Measurements from ENCODE around the gene KIAA1549.
"Not testable (repeated sequence)": the region's sequence is repeated elsewhere in the genome, so short reads cannot be mapped to it uniquely, and the experiment has no call there.

Gene KIAA1549

GRCh38 chr7:138941545-138941944 is 39.6 kb downstream of the KIAA1549 start:
- no peak for DNase-seq

GRCh38 chr7:138940602-138941001 is 40.6 kb downstream of the KIAA1549 start:
- DNase-seq: not testable (repeated sequence)

- DNase-seq: no peak
Observed at GRCh38 chr7:138937484-138937883, 43.7 kb downstream of the KIAA1549 start.

GRCh38 chr7:138935465-138936011 is 45.7 kb downstream of the KIAA1549 start:
- no peak for DNase-seq

GRCh38 chr7:138934861-138935260 is 46.3 kb downstream of the KIAA1549 start:
- no peak for DNase-seq

GRCh38 chr7:138934367-138934766 is 46.8 kb downstream of the KIAA1549 start:
- DNase-seq: no peak

GRCh38 chr7:138932870-138933269 is 48.3 kb downstream of the KIAA1549 start:
- DNase-seq: no peak

GRCh38 chr7:138932427-138932826 is 48.8 kb downstream of the KIAA1549 start:
- no peak for DNase-seq

GRCh38 chr7:138929969-138930368 is 51.2 kb downstream of the KIAA1549 start:
- DNase-seq: no peak

- DNase-seq: no peak
Observed at GRCh38 chr7:138926241-138926612, 55.0 kb downstream of the KIAA1549 start.

GRCh38 chr7:138924501-138925225 is 56.5 kb downstream of the KIAA1549 start:
- no peak for DNase-seq

- DNase-seq: no peak
Observed at GRCh38 chr7:138921277-138921676, 59.9 kb downstream of the KIAA1549 start.

GRCh38 chr7:138919911-138920310 is 61.3 kb downstream of the KIAA1549 start:
- DNase-seq: no peak

- DNase-seq: no peak
Observed at GRCh38 chr7:138919216-138919615, 62.0 kb downstream of the KIAA1549 start.

GRCh38 chr7:138918756-138919155 is 62.4 kb downstream of the KIAA1549 start:
- DNase-seq: no peak

- DNase-seq: no peak
Observed at GRCh38 chr7:138918176-138918575, 63.0 kb downstream of the KIAA1549 start.

GRCh38 chr7:138917771-138918170 is 63.4 kb downstream of the KIAA1549 start:
- DNase-seq: no peak

- no peak for DNase-seq
Observed at GRCh38 chr7:138916731-138917130, 64.5 kb downstream of the KIAA1549 start.

GRCh38 chr7:138916275-138916674 is 64.9 kb downstream of the KIAA1549 start:
- no peak for DNase-seq

- DNase-seq: no peak
Observed at GRCh38 chr7:138913783-138914182, 67.4 kb downstream of the KIAA1549 start.

- no peak for DNase-seq
Observed at GRCh38 chr7:138911007-138911406, 70.2 kb downstream of the KIAA1549 start.

- no peak for DNase-seq
Observed at GRCh38 chr7:138907850-138908249, 73.3 kb downstream of the KIAA1549 start.

GRCh38 chr7:138907201-138907847 is 73.9 kb downstream of the KIAA1549 start:
- no peak for DNase-seq

GRCh38 chr7:138903859-138904435 is 77.2 kb downstream of the KIAA1549 start:
- no peak for DNase-seq

Measured in activated CD4-positive, alpha-beta T cell treated with anti-CD3 and anti-CD28 coated beads, Interleukin-2, amount 50 U/mL, for 16 hours (primary cell).